H1 (cell line): ENCODE data around the gene OR8B12. TPM values are rescaled to one million over a fixed set of nuclear protein-coding genes. Genes with fewer than 3 reads are reported as not detected.

ENCODE experiments used
- CTCF ChIA-PET: fragments of 300-600 bp; sonication (Branson Sonifier 250); formaldehyde crosslinking; loops from one replicate; lab custom pipeline; 2021; ENCODE audit not compliant: partially characterized antibody; lab: Charles Lee
- POLR2A ChIA-PET: fragments of 300-600 bp; sonication (Branson Sonifier 250); formaldehyde crosslinking; loops from one replicate; lab custom pipeline; 2021; ENCODE audit warnings: inconsistent platforms; ENCODE audit not compliant: partially characterized antibody; lab: Charles Lee
- DNase-seq, 2 experiments: peaks; one replicate each; pipeline versions ENCODE4 v3.0.0 to v3.0.0-alpha.2; 2010 to 2022; ENCODE audit warnings: low spot score in 2 of 2, low read depth in 1 of 2, mixed read lengths in 1 of 2
- FAIRE-seq: peaks from 2 replicates; lab custom pipeline; 2011; peaks lifted over from hg19 to GRCh38; lab: Jason Lieb, UNC
- H2AFZ ChIP-seq: 2 replicates; pipeline ENCODE4 v1.8.1; 2012; ENCODE audit warnings: low read length, inconsistent platforms
- H2AK5ac ChIP-seq: 2 replicates; pipeline ENCODE4 v1.6.1; 2013; ENCODE audit warnings: low read depth, low read length
- H2BK120ac ChIP-seq: replicated peaks from 2 replicates; pipeline ENCODE3; 2013; ENCODE audit warnings: low read depth, low read length, inconsistent platforms
- H2BK12ac ChIP-seq: 2 replicates; pipeline ENCODE4 v1.6.1; 2013; ENCODE audit warnings: low read depth, low read length
- H2BK15ac ChIP-seq: 2 replicates; pipeline ENCODE4 v1.6.1; 2013; ENCODE audit warnings: low read length
- H2BK20ac ChIP-seq: 2 replicates; pipeline ENCODE4 v1.6.1; 2013; ENCODE audit warnings: low read length
- H2BK5ac ChIP-seq: 2 replicates; pipeline ENCODE4 v1.6.1; 2013; ENCODE audit warnings: low read depth, low read length
- H3K14ac ChIP-seq: 2 replicates; pipeline ENCODE4 v1.6.1; 2013; ENCODE audit warnings: inconsistent platforms; ENCODE audit not compliant: insufficient read length
- H3K18ac ChIP-seq: 2 replicates; pipeline ENCODE4 v1.6.1; 2013; ENCODE audit warnings: low read length; ENCODE audit errors: extremely low read depth
- H3K23ac ChIP-seq: 2 replicates; pipeline ENCODE4 v1.6.1; 2013; ENCODE audit warnings: inconsistent platforms; ENCODE audit not compliant: insufficient read length
- H3K23me2 ChIP-seq: 2 replicates; pipeline ENCODE4 v1.6.1; 2013; ENCODE audit warnings: low read depth, low read length
- H3K27ac ChIP-seq: 2 replicates; pipeline ENCODE4 v1.6.1; 2011; ENCODE audit warnings: low read depth, low read length, inconsistent platforms
- H3K27me3 ChIP-seq, 4 experiments: replicated peaks in 1 of 4; 1 replicate in 1 of 4; 2 replicates in 3 of 4; pipeline versions ENCODE4 v1.6.1 to v1.8.1; 2011 to 2013; ENCODE audit warnings: low read length in 3 of 4, mild to moderate bottlenecking in 3 of 4, inconsistent platforms in 2 of 4, mixed read lengths in 2 of 4, moderate library complexity in 1 of 4; ENCODE audit not compliant: control insufficient read depth in 3 of 4, insufficient read depth in 3 of 4; ENCODE audit errors: extremely low read depth in 1 of 4
- H3K36me3 ChIP-seq, 4 experiments: 2 replicates each; pipeline versions ENCODE4 v1.6.1 to v1.8.1; 2011 to 2013; ENCODE audit warnings: mild to moderate bottlenecking in 4 of 4, low read length in 3 of 4, moderate library complexity in 2 of 4, control low read depth in 1 of 4, inconsistent platforms in 1 of 4; ENCODE audit not compliant: insufficient read depth in 4 of 4, control insufficient read depth in 2 of 4
- H3K4ac ChIP-seq: replicated peaks from 2 replicates; pipeline ENCODE3; 2013; ENCODE audit warnings: low read length, low read depth, mixed read lengths, inconsistent platforms; ENCODE audit not compliant: insufficient read length
- H3K4me1 ChIP-seq, 4 experiments: replicated peaks in 1 of 4; 1 replicate in 1 of 4; 2 replicates in 3 of 4; pipeline versions ENCODE4 v1.6.1 to v1.8.1; 2011 to 2013; ENCODE audit warnings: low read length in 3 of 4, inconsistent platforms in 2 of 4, mixed read lengths in 1 of 4; ENCODE audit not compliant: insufficient read depth in 4 of 4, control insufficient read depth in 3 of 4
- H3K4me2 ChIP-seq, 2 experiments: 2 replicates each; pipeline versions ENCODE4 v1.6.1 to v1.8.1; 2011 to 2013; ENCODE audit warnings: low read depth in 2 of 2, low read length in 2 of 2, control low read depth in 1 of 2, inconsistent platforms in 1 of 2, mild to moderate bottlenecking in 1 of 2; ENCODE audit not compliant: insufficient read depth in 1 of 2
- H3K4me3 ChIP-seq, 4 experiments: fragments of 200-600, 300-600 bp in 1 of 4; sonication (generic), shearing (Covaris generic), sonication (Bioruptor Twin) in 1 of 4; 2 replicates each; pipeline versions ENCODE4 v1.5.1 to v1.8.1; 2011 to 2016; ENCODE audit warnings: low read length in 4 of 4, low read depth in 3 of 4, control low read depth in 2 of 4, inconsistent platforms in 2 of 4, mild to moderate bottlenecking in 2 of 4, mixed read lengths in 1 of 4, moderate library complexity in 1 of 4; ENCODE audit not compliant: insufficient read depth in 2 of 4; ENCODE audit errors: extremely low read depth in 1 of 4
- H3K56ac ChIP-seq: replicated peaks from 2 replicates; pipeline ENCODE3; 2013; ENCODE audit warnings: low read depth, mild to moderate bottlenecking, mixed read lengths, low read length, inconsistent platforms; ENCODE audit not compliant: insufficient read length
- H3K79me1 ChIP-seq: 2 replicates; pipeline ENCODE4 v1.6.1; 2013; ENCODE audit warnings: low read depth, low read length, control low read depth
- H3K79me2 ChIP-seq, 2 experiments: 2 replicates each; pipeline versions ENCODE4 v1.6.1 to v1.8.1; 2012 to 2013; ENCODE audit warnings: low read length in 2 of 2, mild to moderate bottlenecking in 2 of 2, inconsistent platforms in 1 of 2; ENCODE audit not compliant: insufficient read depth in 2 of 2, control insufficient read depth in 1 of 2
- H3K9ac ChIP-seq, 4 experiments: replicated peaks in 1 of 4; 1 replicate in 1 of 4; 2 replicates in 3 of 4; pipeline versions ENCODE4 v1.6.1 to v1.8.1; 2011 to 2013; ENCODE audit warnings: low read depth in 3 of 4, low read length in 3 of 4, control low read depth in 2 of 4, mild to moderate bottlenecking in 2 of 4, moderate library complexity in 2 of 4, inconsistent platforms in 1 of 4; ENCODE audit errors: extremely low read depth in 1 of 4
- H3K9me3 ChIP-seq, 2 experiments: 2 replicates each; pipeline versions ENCODE4 v1.6.1 to v1.8.1; 2012 to 2013; ENCODE audit warnings: mild to moderate bottlenecking in 2 of 2, moderate library complexity in 2 of 2, control low read depth in 1 of 2, inconsistent platforms in 1 of 2, low read depth in 1 of 2, low read length in 1 of 2, mixed read lengths in 1 of 2; ENCODE audit not compliant: insufficient read depth in 2 of 2
- H4K20me1 ChIP-seq, 2 experiments: replicated peaks in 1 of 2; 2 replicates each; pipeline versions ENCODE3 to v1.8.1; 2011 to 2013; ENCODE audit warnings: inconsistent platforms in 2 of 2, low read length in 2 of 2, mild to moderate bottlenecking in 1 of 2; ENCODE audit not compliant: insufficient read depth in 2 of 2, control insufficient read depth in 1 of 2
- H4K5ac ChIP-seq: 2 replicates; pipeline ENCODE4 v1.6.1; 2013; ENCODE audit warnings: low read length, low read depth, mixed read lengths, inconsistent platforms; ENCODE audit not compliant: insufficient read length
- H4K8ac ChIP-seq: 2 replicates; pipeline ENCODE4 v1.8.0; 2013; ENCODE audit warnings: mild to moderate bottlenecking, moderate library complexity, low read length, inconsistent platforms; ENCODE audit not compliant: insufficient read depth; ENCODE audit errors: extremely low read depth
- H4K91ac ChIP-seq: replicated peaks from 2 replicates; pipeline ENCODE3; 2013; ENCODE audit warnings: low read length, mixed read lengths, inconsistent platforms; ENCODE audit not compliant: insufficient read length
- CBX5 ChIP-seq: fragments of 300-800, 300-1000 bp; sonication (generic); IDR thresholded peaks from 2 replicates; pipeline ENCODE4 v1.7.1; 2016; ENCODE audit warnings: antibody characterized with exemption, low read length, low read depth
- KDM1A ChIP-seq: fragments of 200-600, 300-600 bp; sonication (generic); IDR thresholded peaks from 2 replicates; pipeline ENCODE4 v1.7.1; 2016; ENCODE audit warnings: mild to moderate bottlenecking, low read length, borderline replicate concordance
- SIN3A ChIP-seq, 2 experiments: IDR thresholded peaks in 1 of 2; conservative IDR thresholded peaks in 1 of 2; 2 replicates each; pipeline ENCODE4 v1.6.1; 2011 to 2012; ENCODE audit warnings: low read length in 2 of 2, improper control_type of control experiment in 1 of 2, low read depth in 1 of 2, mild to moderate bottlenecking in 1 of 2
- SIX5 ChIP-seq: IDR thresholded peaks from 2 replicates; pipeline ENCODE4 v1.6.1; 2011; ENCODE audit warnings: mild to moderate bottlenecking, low read depth, low read length
- polyA plus RNA-seq, 7 experiments: library from polyadenylated mRNA; depleted of rRNA in 3 of 7; stranded (reverse) in 5 of 7; unstranded in 2 of 7; fragments of >200 nt in 5 of 7; fragments of 200-250 nt in 2 of 7; gene quantifications; 1 replicate in 5 of 7; 2 replicates in 1 of 7; 4 replicates in 1 of 7; pipeline versions ENCODE4 v1.2.1 to v1.2.3, GENCODE V29; 2011 to 2013; ENCODE audit warnings: missing spikeins in 2 of 7, mixed read lengths in 2 of 7
- total RNA-seq: library from RNA; stranded (reverse); fragmentation: NEBNext Ultra II Directional; extraction: Animal tissue kit (Norgen Biotek cat#: 25700); gene quantifications from 2 replicates; pipeline ENCODE4 v1.2.1, GENCODE V29; 2021
- TF ChIP-seq, protein P1 (sequence below): IDR thresholded peaks from 2 replicates; pipeline ENCODE4 v1.6.1; 2011; ENCODE audit warnings: low read depth, mild to moderate bottlenecking, low read length; ENCODE audit not compliant: insufficient read depth

The OR8B12 gene
- total and polyA plus RNA-seq, 2 of the 8 experiments (the other 6 are each of a cell fraction or from before 2014, with no cell fraction given), result not detected

GRCh38 chr11:124511745-124512144 is 31.7 kb downstream of the OR8B12 start:
- Histone ChIP-seq H3K36me3 (no peaks in the 10 kb centered on the region), H3K4me3 (no peak overlapping the region), H3K56ac (no peak overlapping the region), H3K14ac (no peak overlapping the region), H3K9me3 (no peaks in the 10 kb centered on the region), H3K23ac (no peak overlapping the region), H2AFZ (no peak overlapping the region), H4K20me1 (no peaks in the 10 kb centered on the region), H3K79me1 (no peaks in the 10 kb centered on the region), H3K18ac (no peak overlapping the region), H3K4me2 (no peak overlapping the region), H4K91ac (no peak overlapping the region), H4K8ac (no peak overlapping the region), H4K5ac (no peak overlapping the region), H3K23me2 (no peaks in the 10 kb centered on the region; the same call in 1 of the 2 replicates), H2BK12ac (no peak overlapping the region), H2AK5ac (no peak overlapping the region), H3K4me1 (no peaks in the 10 kb centered on the region), H3K9ac (no peak overlapping the region), H2BK15ac (no peak overlapping the region), H2BK20ac (no peak overlapping the region), H3K79me2 (no peaks in the 10 kb centered on the region), H3K27me3 (no peaks in the 10 kb centered on the region), H2BK5ac (no peak overlapping the region), H3K27ac (no peak overlapping the region), H2BK120ac (no peak overlapping the region), H3K4ac (no peak overlapping the region)
- TF ChIP-seq SIN3A (conservative IDR thresholded peaks at IDR 0.05 in 1 of 2, IDR thresholded peaks at IDR 0.05 in 1 of 2; ENCODE audit: low read depth in 1 of 2, low read length in 2 of 2), result no peak
- no peak for TF ChIP-seq CBX5
- TF ChIP-seq SIX5, result no peak
- TF ChIP-seq, protein P1, sequence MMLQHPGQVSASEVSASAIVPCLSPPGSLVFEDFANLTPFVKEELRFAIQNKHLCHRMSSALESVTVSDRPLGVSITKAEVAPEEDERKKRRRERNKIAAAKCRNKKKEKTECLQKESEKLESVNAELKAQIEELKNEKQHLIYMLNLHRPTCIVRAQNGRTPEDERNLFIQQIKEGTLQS, result no peak
- no peak for TF ChIP-seq KDM1A
- POLR2A ChIA-PET, result no interaction called here
- DNase-seq (no peak), FAIRE-seq (no peak)
- CTCF ChIA-PET, result interaction anchor here (0.7 kb wide), 1 partner anchor 95 kb away, joined by 3 read pairs; no protein-coding TSS in a partner anchor
